GM23248 (cell line): ENCODE results near the gene SLC22A1. TPM values are rescaled to one million over a fixed set of nuclear protein-coding genes. Genes with fewer than 3 reads are reported as not detected.

Experiments
- DNase-seq: peaks from one replicate; pipeline ENCODE4 v3.0.0-alpha.2; 2015
- H2AFZ ChIP-seq: fragments of 200-600 bp; sonication (generic); 2 replicates; pipeline ENCODE4 v1.6.1; 2016; ENCODE audit warnings: antibody characterized with exemption
- H3F3A ChIP-seq: fragments of 200-600 bp; sonication (generic); 2 replicates; pipeline ENCODE4 v1.6.1; 2016; ENCODE audit warnings: mild to moderate bottlenecking, antibody characterized with exemption, mixed run types; ENCODE audit not compliant: insufficient read depth
- H3K27ac ChIP-seq: fragments of 200-600 bp; sonication (generic); 2 replicates; pipeline ENCODE4 v1.5.1; 2016; ENCODE audit warnings: mild to moderate bottlenecking
- H3K27me3 ChIP-seq: fragments of 200-600 bp; sonication (generic); replicated peaks from 2 replicates; pipeline ENCODE4 v1.6.1; 2016; ENCODE audit warnings: mild to moderate bottlenecking; ENCODE audit not compliant: insufficient read depth
- H3K36me3 ChIP-seq: fragments of 200-600 bp; sonication (generic); 2 replicates; pipeline ENCODE4 v1.6.1; 2016; ENCODE audit warnings: low read depth, mild to moderate bottlenecking
- H3K4me1 ChIP-seq: fragments of 200-600 bp; sonication (generic); 2 replicates; pipeline ENCODE4 v1.6.1; 2016; ENCODE audit warnings: mild to moderate bottlenecking; ENCODE audit not compliant: insufficient read depth
- H3K4me2 ChIP-seq: fragments of 200-600 bp; sonication (generic); one replicate; pipeline ENCODE4 v1.6.1; 2016; ENCODE audit warnings: mild to moderate bottlenecking; ENCODE audit not compliant: unreplicated experiment
- H3K4me3 ChIP-seq: fragments of 200-600 bp; sonication (generic); 2 replicates; pipeline ENCODE4 v1.5.1; 2016; ENCODE audit warnings: mild to moderate bottlenecking
- H3K79me2 ChIP-seq: fragments of 200-600 bp; sonication (generic); 2 replicates; pipeline ENCODE4 v1.6.1; 2016; ENCODE audit warnings: mild to moderate bottlenecking; ENCODE audit not compliant: insufficient read depth
- H3K9ac ChIP-seq: fragments of 200-600 bp; sonication (generic); 2 replicates; pipeline ENCODE4 v1.6.1; 2016; ENCODE audit warnings: mild to moderate bottlenecking
- H3K9me2 ChIP-seq: fragments of 200-600 bp; sonication (generic); 2 replicates; pipeline ENCODE4 v1.6.1; 2016; ENCODE audit warnings: mixed run types, mild to moderate bottlenecking, moderate library complexity; ENCODE audit not compliant: insufficient read depth
- H3K9me3 ChIP-seq: fragments of 200-600 bp; sonication (generic); one replicate; pipeline ENCODE4 v1.6.1; 2017; ENCODE audit warnings: low read depth
- H4K20me1 ChIP-seq: fragments of 200-600 bp; sonication (generic); 2 replicates; pipeline ENCODE4 v1.6.0; 2016; ENCODE audit not compliant: insufficient read depth
- EZH2 ChIP-seq: fragments of 200-600 bp; sonication (generic); IDR thresholded peaks from 2 replicates; pipeline ENCODE4 v1.6.1; 2018; ENCODE audit warnings: antibody characterized with exemption, mild to moderate bottlenecking; ENCODE audit not compliant: insufficient read depth, poor library complexity, severe bottlenecking
- EZH2phosphoT487 ChIP-seq: fragments of 200-600 bp; sonication (generic); IDR thresholded peaks from 2 replicates; pipeline ENCODE4 v1.6.1; 2018; ENCODE audit warnings: antibody characterized with exemption, moderate library complexity, mild to moderate bottlenecking, low read depth; ENCODE audit not compliant: insufficient read depth
- WGBS, 2 experiments: methylation state at CpG; one replicate each; pipeline ENCODE4 v1.1.6; 2015 to 2017; ENCODE audit warnings: low lambda C conversion rate in 2 of 2, low coverage in 1 of 2; ENCODE audit errors: missing lambda C conversion rate in 2 of 2; 5-methylcytosine and 5-hydroxymethylcytosine counted together
- in situ Hi-C: fragments of 300-500 bp; cut with MboI; formaldehyde crosslinking; loops from 2 replicates; pipeline ENCODE4 v1.15.0; 2020
- polyA plus RNA-seq: library from polyadenylated mRNA; unstranded; fragments of >200 nt; fragmentation: Nextera tagmentation; extraction: Ambion mirVana; gene quantifications from 2 replicates; pipeline ENCODE4 v1.2.1, GENCODE V29; 2016
- total RNA-seq: library from RNA; depleted of rRNA; stranded (reverse); fragments of >200 nt; shearing (Covaris generic); gene quantifications from 2 replicates; pipeline ENCODE4 v1.2.3, GENCODE V29; 2014

The SLC22A1 gene
- total and polyA plus RNA-seq, 2 experiments from 2014 or later, result not detected

- in situ Hi-C loops, result no loop called here
These were observed 13.3 kb downstream of the SLC22A1 start for GRCh38 chr6:160134779-160135547.

DNA sequence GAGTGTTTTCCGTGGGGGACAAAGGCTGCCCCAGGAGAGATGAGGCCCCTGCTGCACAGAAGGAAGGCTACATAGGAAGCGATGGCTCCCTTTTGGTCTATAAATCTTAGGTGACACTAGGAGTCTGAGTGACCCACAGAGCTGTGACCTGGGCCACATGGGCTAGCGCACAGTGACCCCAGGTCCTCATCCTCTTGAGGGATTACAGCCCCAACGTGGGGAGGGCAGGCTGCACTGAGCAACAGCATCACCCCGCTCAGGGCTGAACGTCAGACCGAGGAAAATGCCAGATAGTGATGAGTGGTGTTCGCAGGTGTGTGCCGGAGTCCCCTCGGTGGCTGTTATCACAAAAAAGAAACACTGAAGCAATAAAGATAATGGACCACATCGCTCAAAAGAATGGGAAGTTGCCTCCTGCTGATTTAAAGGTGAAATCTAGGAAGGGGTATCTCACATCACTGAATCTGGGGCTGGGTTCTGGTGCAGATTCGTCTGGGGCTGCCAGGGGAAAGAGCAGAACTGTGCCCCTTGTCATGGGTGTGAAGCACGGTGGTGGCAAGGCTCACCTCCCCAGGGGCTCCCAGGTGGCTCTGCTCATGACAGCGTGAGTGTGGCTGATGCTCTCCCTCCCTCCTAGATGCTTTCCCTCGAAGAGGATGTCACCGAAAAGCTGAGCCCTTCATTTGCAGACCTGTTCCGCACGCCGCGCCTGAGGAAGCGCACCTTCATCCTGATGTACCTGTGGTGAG lies 14.5 kb downstream of the SLC22A1 start:
- H4K20me1 ChIP-seq, result no peaks in the 10 kb centered on the region
- in situ Hi-C loops, result no loop called here
- no peaks in the 10 kb centered on the region for H3K9me3 ChIP-seq
- DNase-seq, result no peak
- H3K79me2 ChIP-seq, result no peaks in the 10 kb centered on the region
- no peak overlapping the region for H3K27ac ChIP-seq
- no peak overlapping the region for H3K4me3 ChIP-seq
- no peak overlapping the region for H3K4me2 ChIP-seq
- H3F3A ChIP-seq, result peaks cover 2% of the 10 kb centered on the region; the same call in 1 of the 2 replicates
- H3K4me1 ChIP-seq, result peaks cover 11% of the 10 kb centered on the region; the same call in 1 of the 2 replicates
- no peaks in the 10 kb centered on the region for H3K9me2 ChIP-seq
- no peak overlapping the region for H3K9ac ChIP-seq
- no peaks in the 10 kb centered on the region for H3K36me3 ChIP-seq
- H2AFZ ChIP-seq, result no peak overlapping the region
- WGBS, 2 experiments, result 81 to 83% methylated on average over 21 of the region's 21 CpGs
- H3K27me3 ChIP-seq, result no peaks in the 10 kb centered on the region
- TF ChIP-seq EZH2phosphoT487 (no peak), EZH2 (no peak)

More at GRCh38 chr6:160134779-160135547, 13.3 kb downstream of the SLC22A1 start:
- no peak overlapping the region for H3K9ac ChIP-seq
- H2AFZ ChIP-seq, result no peak overlapping the region
- no peak for DNase-seq
- TF ChIP-seq EZH2phosphoT487 (no peak), EZH2 (no peak)
- peaks cover 11% of the 10 kb centered on the region; the same call in 1 of the 2 replicates for H3K4me1 ChIP-seq
- no peaks in the 10 kb centered on the region for H3K9me3 ChIP-seq
- H3K36me3 ChIP-seq, result no peaks in the 10 kb centered on the region
- H3K27ac ChIP-seq, result no peak overlapping the region
- no peaks in the 10 kb centered on the region for H4K20me1 ChIP-seq
- no peaks in the 10 kb centered on the region for H3K79me2 ChIP-seq
- H3K9me2 ChIP-seq, result no peaks in the 10 kb centered on the region
- H3F3A ChIP-seq, result no peaks in the 10 kb centered on the region
- H3K4me3 ChIP-seq, result no peak overlapping the region
- no peaks in the 10 kb centered on the region for H3K27me3 ChIP-seq
- WGBS, 2 experiments, result 87 to 92% methylated on average over 6 of the region's 6 CpGs
- no peak overlapping the region for H3K4me2 ChIP-seq

GRCh38 chr6:160137130-160137988 lies 15.7 kb downstream of the SLC22A1 start:
- TF ChIP-seq EZH2phosphoT487 (no peak), EZH2 (no peak)
- Histone ChIP-seq H3K27me3 (no peaks in the 10 kb centered on the region), H3K27ac (no peak overlapping the region), H4K20me1 (no peaks in the 10 kb centered on the region), H3K9ac (no peak overlapping the region), H3K36me3 (no peaks in the 10 kb centered on the region), H3K9me2 (no peaks in the 10 kb centered on the region), H3K79me2 (no peaks in the 10 kb centered on the region), H3F3A (peaks cover 6% of the 10 kb centered on the region; the same call in 1 of the 2 replicates), H3K4me1 (peaks cover 16% of the 10 kb centered on the region; the same call in 1 of the 2 replicates), H3K4me3 (no peak overlapping the region), H2AFZ (no peak overlapping the region), H3K4me2 (no peak overlapping the region), H3K9me3 (no peaks in the 10 kb centered on the region)
- DNase-seq, result no peak
- WGBS, 2 experiments, result 89 to 91% methylated on average over 12 of the region's 12 CpGs
- in situ Hi-C loops, result no loop called here
